H1 (cell line): Measurements from ENCODE around the gene ALOX5AP. TPM values are rescaled to one million over a fixed set of nuclear protein-coding genes. Genes with fewer than 3 reads are reported as not detected.

Source experiments
- CTCF ChIA-PET: fragments of 300-600 bp; sonication (Branson Sonifier 250); formaldehyde crosslinking; loops from one replicate; lab custom pipeline; 2021; ENCODE audit not compliant: partially characterized antibody; lab: Charles Lee
- POLR2A ChIA-PET: fragments of 300-600 bp; sonication (Branson Sonifier 250); formaldehyde crosslinking; loops from one replicate; lab custom pipeline; 2021; ENCODE audit warnings: inconsistent platforms; ENCODE audit not compliant: partially characterized antibody; lab: Charles Lee
- DNase-seq, 2 experiments: peaks; one replicate each; pipeline versions ENCODE4 v3.0.0 to v3.0.0-alpha.2; 2010 to 2022; ENCODE audit warnings: low spot score in 2 of 2, low read depth in 1 of 2, mixed read lengths in 1 of 2
- FAIRE-seq: peaks from 2 replicates; lab custom pipeline; 2011; peaks lifted over from hg19 to GRCh38; lab: Jason Lieb, UNC
- H2AFZ ChIP-seq: 2 replicates; pipeline ENCODE4 v1.8.1; 2012; ENCODE audit warnings: low read length, inconsistent platforms
- H2AK5ac ChIP-seq: 2 replicates; pipeline ENCODE4 v1.6.1; 2013; ENCODE audit warnings: low read depth, low read length
- H2BK120ac ChIP-seq: replicated peaks from 2 replicates; pipeline ENCODE3; 2013; ENCODE audit warnings: low read depth, low read length, inconsistent platforms
- H2BK12ac ChIP-seq: 2 replicates; pipeline ENCODE4 v1.6.1; 2013; ENCODE audit warnings: low read depth, low read length
- H2BK15ac ChIP-seq: 2 replicates; pipeline ENCODE4 v1.6.1; 2013; ENCODE audit warnings: low read length
- H2BK20ac ChIP-seq: 2 replicates; pipeline ENCODE4 v1.6.1; 2013; ENCODE audit warnings: low read length
- H2BK5ac ChIP-seq: 2 replicates; pipeline ENCODE4 v1.6.1; 2013; ENCODE audit warnings: low read depth, low read length
- H3K14ac ChIP-seq: 2 replicates; pipeline ENCODE4 v1.6.1; 2013; ENCODE audit warnings: inconsistent platforms; ENCODE audit not compliant: insufficient read length
- H3K18ac ChIP-seq: 2 replicates; pipeline ENCODE4 v1.6.1; 2013; ENCODE audit warnings: low read length; ENCODE audit errors: extremely low read depth
- H3K23ac ChIP-seq: 2 replicates; pipeline ENCODE4 v1.6.1; 2013; ENCODE audit warnings: inconsistent platforms; ENCODE audit not compliant: insufficient read length
- H3K23me2 ChIP-seq: 2 replicates; pipeline ENCODE4 v1.6.1; 2013; ENCODE audit warnings: low read depth, low read length
- H3K27ac ChIP-seq: 2 replicates; pipeline ENCODE4 v1.6.1; 2011; ENCODE audit warnings: low read depth, low read length, inconsistent platforms
- H3K27me3 ChIP-seq, 4 experiments: replicated peaks in 1 of 4; 1 replicate in 1 of 4; 2 replicates in 3 of 4; pipeline versions ENCODE4 v1.6.1 to v1.8.1; 2011 to 2013; ENCODE audit warnings: low read length in 3 of 4, mild to moderate bottlenecking in 3 of 4, inconsistent platforms in 2 of 4, mixed read lengths in 2 of 4, moderate library complexity in 1 of 4; ENCODE audit not compliant: control insufficient read depth in 3 of 4, insufficient read depth in 3 of 4; ENCODE audit errors: extremely low read depth in 1 of 4
- H3K36me3 ChIP-seq, 4 experiments: 2 replicates each; pipeline versions ENCODE4 v1.6.1 to v1.8.1; 2011 to 2013; ENCODE audit warnings: mild to moderate bottlenecking in 4 of 4, low read length in 3 of 4, moderate library complexity in 2 of 4, control low read depth in 1 of 4, inconsistent platforms in 1 of 4; ENCODE audit not compliant: insufficient read depth in 4 of 4, control insufficient read depth in 2 of 4
- H3K4ac ChIP-seq: replicated peaks from 2 replicates; pipeline ENCODE3; 2013; ENCODE audit warnings: low read length, low read depth, mixed read lengths, inconsistent platforms; ENCODE audit not compliant: insufficient read length
- H3K4me1 ChIP-seq, 4 experiments: replicated peaks in 1 of 4; 1 replicate in 1 of 4; 2 replicates in 3 of 4; pipeline versions ENCODE4 v1.6.1 to v1.8.1; 2011 to 2013; ENCODE audit warnings: low read length in 3 of 4, inconsistent platforms in 2 of 4, mixed read lengths in 1 of 4; ENCODE audit not compliant: insufficient read depth in 4 of 4, control insufficient read depth in 3 of 4
- H3K4me2 ChIP-seq, 2 experiments: 2 replicates each; pipeline versions ENCODE4 v1.6.1 to v1.8.1; 2011 to 2013; ENCODE audit warnings: low read depth in 2 of 2, low read length in 2 of 2, control low read depth in 1 of 2, inconsistent platforms in 1 of 2, mild to moderate bottlenecking in 1 of 2; ENCODE audit not compliant: insufficient read depth in 1 of 2
- H3K4me3 ChIP-seq, 4 experiments: fragments of 200-600, 300-600 bp in 1 of 4; sonication (generic), shearing (Covaris generic), sonication (Bioruptor Twin) in 1 of 4; 2 replicates each; pipeline versions ENCODE4 v1.5.1 to v1.8.1; 2011 to 2016; ENCODE audit warnings: low read length in 4 of 4, low read depth in 3 of 4, control low read depth in 2 of 4, inconsistent platforms in 2 of 4, mild to moderate bottlenecking in 2 of 4, mixed read lengths in 1 of 4, moderate library complexity in 1 of 4; ENCODE audit not compliant: insufficient read depth in 2 of 4; ENCODE audit errors: extremely low read depth in 1 of 4
- H3K56ac ChIP-seq: replicated peaks from 2 replicates; pipeline ENCODE3; 2013; ENCODE audit warnings: low read depth, mild to moderate bottlenecking, mixed read lengths, low read length, inconsistent platforms; ENCODE audit not compliant: insufficient read length
- H3K79me1 ChIP-seq: 2 replicates; pipeline ENCODE4 v1.6.1; 2013; ENCODE audit warnings: low read depth, low read length, control low read depth
- H3K79me2 ChIP-seq, 2 experiments: 2 replicates each; pipeline versions ENCODE4 v1.6.1 to v1.8.1; 2012 to 2013; ENCODE audit warnings: low read length in 2 of 2, mild to moderate bottlenecking in 2 of 2, inconsistent platforms in 1 of 2; ENCODE audit not compliant: insufficient read depth in 2 of 2, control insufficient read depth in 1 of 2
- H3K9ac ChIP-seq, 4 experiments: replicated peaks in 1 of 4; 1 replicate in 1 of 4; 2 replicates in 3 of 4; pipeline versions ENCODE4 v1.6.1 to v1.8.1; 2011 to 2013; ENCODE audit warnings: low read depth in 3 of 4, low read length in 3 of 4, control low read depth in 2 of 4, mild to moderate bottlenecking in 2 of 4, moderate library complexity in 2 of 4, inconsistent platforms in 1 of 4; ENCODE audit errors: extremely low read depth in 1 of 4
- H3K9me3 ChIP-seq, 2 experiments: 2 replicates each; pipeline versions ENCODE4 v1.6.1 to v1.8.1; 2012 to 2013; ENCODE audit warnings: mild to moderate bottlenecking in 2 of 2, moderate library complexity in 2 of 2, control low read depth in 1 of 2, inconsistent platforms in 1 of 2, low read depth in 1 of 2, low read length in 1 of 2, mixed read lengths in 1 of 2; ENCODE audit not compliant: insufficient read depth in 2 of 2
- H4K20me1 ChIP-seq, 2 experiments: replicated peaks in 1 of 2; 2 replicates each; pipeline versions ENCODE3 to v1.8.1; 2011 to 2013; ENCODE audit warnings: inconsistent platforms in 2 of 2, low read length in 2 of 2, mild to moderate bottlenecking in 1 of 2; ENCODE audit not compliant: insufficient read depth in 2 of 2, control insufficient read depth in 1 of 2
- H4K5ac ChIP-seq: 2 replicates; pipeline ENCODE4 v1.6.1; 2013; ENCODE audit warnings: low read length, low read depth, mixed read lengths, inconsistent platforms; ENCODE audit not compliant: insufficient read length
- H4K8ac ChIP-seq: 2 replicates; pipeline ENCODE4 v1.8.0; 2013; ENCODE audit warnings: mild to moderate bottlenecking, moderate library complexity, low read length, inconsistent platforms; ENCODE audit not compliant: insufficient read depth; ENCODE audit errors: extremely low read depth
- H4K91ac ChIP-seq: replicated peaks from 2 replicates; pipeline ENCODE3; 2013; ENCODE audit warnings: low read length, mixed read lengths, inconsistent platforms; ENCODE audit not compliant: insufficient read length
- BCL11A ChIP-seq, 2 experiments: IDR thresholded peaks; one replicate each; pipeline ENCODE4 v1.6.1; 2011; ENCODE audit warnings: low read depth in 2 of 2, low read length in 2 of 2, mild to moderate bottlenecking in 2 of 2
- CTBP2 ChIP-seq: IDR thresholded peaks from 2 replicates; pipeline ENCODE4 v1.7.0; 2011; ENCODE audit warnings: borderline replicate concordance, mild to moderate bottlenecking, moderate library complexity, mixed read lengths, low read length; ENCODE audit not compliant: insufficient read depth, insufficient read length
- EP300 ChIP-seq, 2 experiments: IDR thresholded peaks; 1 replicate in 1 of 2; 2 replicates in 1 of 2; pipeline ENCODE4 v1.6.1; 2011 to 2012; ENCODE audit warnings: low read depth in 2 of 2, low read length in 2 of 2, mild to moderate bottlenecking in 2 of 2, borderline replicate concordance in 1 of 2, inconsistent platforms in 1 of 2, moderate library complexity in 1 of 2
- EZH2 ChIP-seq: fragments of 200-600 bp; sonication (generic); IDR thresholded peaks from 2 replicates; pipeline ENCODE4 v1.7.1; 2012; ENCODE audit warnings: low read depth, mild to moderate bottlenecking, moderate library complexity, low read length, inconsistent platforms; ENCODE audit not compliant: severe bottlenecking
- FOSL1 ChIP-seq: IDR thresholded peaks from 2 replicates; pipeline ENCODE4 v1.6.1; 2011; ENCODE audit warnings: mild to moderate bottlenecking, low read depth, low read length, moderate library complexity; ENCODE audit not compliant: insufficient read depth
- JUN ChIP-seq: IDR thresholded peaks from 2 replicates; pipeline ENCODE4 v1.6.1; 2011; ENCODE audit warnings: low read depth, mild to moderate bottlenecking, improper control_type of control experiment, low read length
- KDM5A ChIP-seq: fragments of 200-600 bp; IDR thresholded peaks from 2 replicates; pipeline ENCODE4 v1.7.1; 2012; ENCODE audit warnings: mild to moderate bottlenecking, low read length, inconsistent platforms, mixed read lengths
- NRF1 ChIP-seq: IDR thresholded peaks from 2 replicates; pipeline ENCODE4 v1.6.1; 2011; ENCODE audit warnings: mild to moderate bottlenecking, low read depth, low read length, improper control_type of control experiment
- RAD21 ChIP-seq, 2 experiments: IDR thresholded peaks in 1 of 2; conservative IDR thresholded peaks in 1 of 2; 2 replicates each; pipeline ENCODE4 v1.6.1; 2011; ENCODE audit warnings: low read depth in 2 of 2, low read length in 2 of 2, improper control_type of control experiment in 1 of 2, inconsistent platforms in 1 of 2, mild to moderate bottlenecking in 1 of 2, moderate library complexity in 1 of 2
- WGBS, 2 experiments: shearing (Covaris generic) in 1 of 2; methylation state at CpG; one replicate each; pipeline versions ENCODE4 v1.1.6 to v1.1.7; 2013 to 2015; ENCODE audit warnings: low lambda C conversion rate in 2 of 2, mixed read lengths in 2 of 2, inconsistent platforms in 1 of 2, low coverage in 1 of 2, missing lambda C conversion rate in 1 of 2; ENCODE audit not compliant: insufficient replicate concordance in 2 of 2, insufficient coverage in 1 of 2, insufficient read length in 1 of 2; ENCODE audit errors: extremely low coverage in 1 of 2, missing lambda C conversion rate in 1 of 2; 5-methylcytosine and 5-hydroxymethylcytosine counted together
- polyA plus RNA-seq, 7 experiments: library from polyadenylated mRNA; depleted of rRNA in 3 of 7; stranded (reverse) in 5 of 7; unstranded in 2 of 7; fragments of >200 nt in 5 of 7; fragments of 200-250 nt in 2 of 7; gene quantifications; 1 replicate in 5 of 7; 2 replicates in 1 of 7; 4 replicates in 1 of 7; pipeline versions ENCODE4 v1.2.1 to v1.2.3, GENCODE V29; 2011 to 2013; ENCODE audit warnings: missing spikeins in 2 of 7, mixed read lengths in 2 of 7
- total RNA-seq: library from RNA; stranded (reverse); fragmentation: NEBNext Ultra II Directional; extraction: Animal tissue kit (Norgen Biotek cat#: 25700); gene quantifications from 2 replicates; pipeline ENCODE4 v1.2.1, GENCODE V29; 2021
- TF ChIP-seq, protein P1 (sequence below), 3 experiments: IDR thresholded peaks; 1 replicate in 2 of 3; 2 replicates in 1 of 3; pipeline versions ENCODE4 v1.5.1 to v1.6.1; 2011; ENCODE audit warnings: low read length in 3 of 3, mild to moderate bottlenecking in 3 of 3, inconsistent platforms in 2 of 3, low read depth in 1 of 3, moderate library complexity in 1 of 3; ENCODE audit not compliant: insufficient read depth in 1 of 3; ENCODE audit errors: control extremely low read depth in 1 of 3

ALOX5AP gene
- total and polyA plus RNA-seq, 2 of the 8 experiments (the other 6 are each of a cell fraction or from before 2014, with no cell fraction given), result not detected

DNA sequence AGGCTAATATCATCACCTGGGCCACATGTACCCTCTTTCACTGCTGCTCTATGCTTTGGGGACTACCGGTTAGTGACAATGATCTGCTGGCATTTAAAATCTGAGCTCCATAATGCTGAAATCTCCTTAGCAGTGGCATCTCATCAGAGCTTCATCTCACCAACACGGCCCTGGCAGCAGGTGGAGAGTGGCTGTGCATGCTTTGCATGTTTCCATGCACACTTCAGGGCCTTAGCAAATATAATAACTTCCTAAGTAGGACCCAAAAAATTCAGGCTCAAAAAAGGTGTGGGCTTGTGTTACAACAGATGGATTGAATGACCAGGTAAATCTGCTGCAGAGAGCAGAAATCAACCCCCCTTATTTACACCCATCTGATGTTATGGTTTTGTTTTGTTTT lies 55.2 kb downstream of the ALOX5AP start:
- DNase-seq (no peak), FAIRE-seq (no peak)
- Histone ChIP-seq H2AFZ (no peak overlapping the region), H3K4ac (no peak overlapping the region), H3K79me1 (no peaks in the 10 kb centered on the region), H4K8ac (no peak overlapping the region), H3K23me2 (no peaks in the 10 kb centered on the region; the same call in 1 of the 2 replicates), H4K91ac (no peak overlapping the region), H2BK120ac (no peak overlapping the region), H2BK15ac (no peak overlapping the region), H2BK5ac (no peak overlapping the region), H2AK5ac (no peak overlapping the region), H3K4me3 (no peak overlapping the region), H4K20me1 (no peaks in the 10 kb centered on the region), H3K23ac (no peak overlapping the region), H3K56ac (no peak overlapping the region), H3K79me2 (no peaks in the 10 kb centered on the region), H3K27me3 (0 out of 7 replicates have a peak, but pooled peaks cover 0 to 2% (median 0%) of the 10 kb centered on the region in 4 experiments), H3K9ac (no peak overlapping the region), H3K36me3 (no peaks in the 10 kb centered on the region), H3K4me2 (no peak overlapping the region), H4K5ac (no peak overlapping the region), H2BK20ac (no peak overlapping the region), H3K4me1 (peaks cover 0 to 3% (median 1%) of the 10 kb centered on the region in 4 experiments; a peak in 2 of 7 replicates), H3K27ac (no peak overlapping the region), H3K14ac (no peak overlapping the region), H3K18ac (no peak overlapping the region), H2BK12ac (no peak overlapping the region), H3K9me3 (no peaks in the 10 kb centered on the region)
- 86% methylated on average over 2 of the region's 2 CpGs; no CpG with 5 or more reads in 1 of the 2 experiments for WGBS, 2 experiments
- ChIA-PET CTCF (interaction anchor here (0.6 to 4.1 kb wide), 4 partner anchors 13 to 247 kb away, joined by 3 to 29 read pairs (median 4); no protein-coding TSS in a partner anchor), POLR2A (no interaction called here)
- no peak for TF ChIP-seq KDM5A
- no peak for TF ChIP-seq EP300 (IDR thresholded peaks at IDR 0.05; ENCODE audit: borderline replicate concordance in 1 of 2, low read depth in 2 of 2, low read length in 2 of 2)
- TF ChIP-seq JUN, result no peak
- no peak for TF ChIP-seq RAD21 (IDR thresholded peaks at IDR 0.05 in 1 of 2, conservative IDR thresholded peaks at IDR 0.05 in 1 of 2; ENCODE audit: low read depth in 2 of 2, low read length in 2 of 2)
- TF ChIP-seq, protein P1, sequence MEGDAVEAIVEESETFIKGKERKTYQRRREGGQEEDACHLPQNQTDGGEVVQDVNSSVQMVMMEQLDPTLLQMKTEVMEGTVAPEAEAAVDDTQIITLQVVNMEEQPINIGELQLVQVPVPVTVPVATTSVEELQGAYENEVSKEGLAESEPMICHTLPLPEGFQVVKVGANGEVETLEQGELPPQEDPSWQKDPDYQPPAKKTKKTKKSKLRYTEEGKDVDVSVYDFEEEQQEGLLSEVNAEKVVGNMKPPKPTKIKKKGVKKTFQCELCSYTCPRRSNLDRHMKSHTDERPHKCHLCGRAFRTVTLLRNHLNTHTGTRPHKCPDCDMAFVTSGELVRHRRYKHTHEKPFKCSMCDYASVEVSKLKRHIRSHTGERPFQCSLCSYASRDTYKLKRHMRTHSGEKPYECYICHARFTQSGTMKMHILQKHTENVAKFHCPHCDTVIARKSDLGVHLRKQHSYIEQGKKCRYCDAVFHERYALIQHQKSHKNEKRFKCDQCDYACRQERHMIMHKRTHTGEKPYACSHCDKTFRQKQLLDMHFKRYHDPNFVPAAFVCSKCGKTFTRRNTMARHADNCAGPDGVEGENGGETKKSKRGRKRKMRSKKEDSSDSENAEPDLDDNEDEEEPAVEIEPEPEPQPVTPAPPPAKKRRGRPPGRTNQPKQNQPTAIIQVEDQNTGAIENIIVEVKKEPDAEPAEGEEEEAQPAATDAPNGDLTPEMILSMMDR (IDR thresholded peaks at IDR 0.05; ENCODE audit: control extremely low read depth in 1 of 3, insufficient read depth in 1 of 3, low read depth in 1 of 3, low read length in 3 of 3), result no peak
- TF ChIP-seq NRF1, result no peak
- no peak for TF ChIP-seq BCL11A (IDR thresholded peaks at IDR 0.05; ENCODE audit: low read depth in 2 of 2, low read length in 2 of 2)
- no peak for TF ChIP-seq CTBP2
- no peak for TF ChIP-seq FOSL1
- TF ChIP-seq EZH2, result no peak
